IMR-90 (cell line): ENCODE measurements around the gene ARHGEF12. TPM values are rescaled to one million over a fixed set of nuclear protein-coding genes. Genes with fewer than 3 reads are reported as not detected.

Source experiments
- ATAC-seq: fragments of 200-7000 bp; cut with Tn5 transposase; 2 replicates; pipeline ENCODE4 v1.9.1; 2020; ENCODE audit warnings: low read depth, mild to moderate bottlenecking, moderate library complexity
- BruUV-seq: library from RNA; stranded (reverse); fragments of 400-500 nt; replicated peaks from 2 replicates; lab custom pipeline; 2021; lab: Mats Ljungman, UMichigan
- CTCF ChIA-PET: fragments of 300-600 bp; formaldehyde crosslinking; extraction: SDS; loops from one replicate; lab custom pipeline; 2021; ENCODE audit warnings: antibody characterized with exemption; lab: Yijun Ruan, JAX
- POLR2A ChIA-PET: fragments of 300-600 bp; sonication (Branson Sonifier 250); formaldehyde crosslinking; loops from one replicate; lab custom pipeline; 2022; ENCODE audit warnings: antibody characterized with exemption; ENCODE audit not compliant: unreplicated experiment; lab: Charles Lee
- DNase-seq: peaks from one replicate; pipeline ENCODE4 v3.0.0; 2013
- H2AFZ ChIP-seq: replicated peaks from 2 replicates; pipeline ENCODE3; 2013; ENCODE audit warnings: low read length, mild to moderate bottlenecking; ENCODE audit not compliant: poor library complexity
- H2AK5ac ChIP-seq: 2 replicates; pipeline ENCODE4 v1.6.1; 2013; ENCODE audit warnings: low read depth, low read length, inconsistent platforms
- H2AK9ac ChIP-seq: replicated peaks from 2 replicates; pipeline ENCODE3; 2013; ENCODE audit warnings: mild to moderate bottlenecking, low read depth, low read length, moderate library complexity; ENCODE audit not compliant: poor library complexity
- H2BK120ac ChIP-seq: 2 replicates; pipeline ENCODE4 v1.6.1; 2013; ENCODE audit warnings: low read depth, low read length, inconsistent platforms
- H2BK15ac ChIP-seq: 3 replicates; pipeline ENCODE4 v1.6.1; 2013; ENCODE audit warnings: low read depth, low read length, inconsistent platforms
- H2BK20ac ChIP-seq: 2 replicates; pipeline ENCODE4 v1.6.1; 2013; ENCODE audit warnings: low read depth, mild to moderate bottlenecking, inconsistent platforms, low read length, moderate library complexity
- H2BK5ac ChIP-seq: 2 replicates; pipeline ENCODE4 v1.6.1; 2013; ENCODE audit warnings: mild to moderate bottlenecking, low read depth, low read length, inconsistent platforms; ENCODE audit not compliant: poor library complexity, severe bottlenecking
- H3K14ac ChIP-seq: replicated peaks from 2 replicates; pipeline ENCODE4 v1.6.1; 2013; ENCODE audit warnings: low read depth, low read length, inconsistent platforms
- H3K18ac ChIP-seq: 2 replicates; pipeline ENCODE4 v1.6.1; 2013; ENCODE audit warnings: low read depth, low read length, control low read depth
- H3K23ac ChIP-seq: 2 replicates; pipeline ENCODE4 v1.6.1; 2013; ENCODE audit warnings: low read depth, low read length, inconsistent platforms
- H3K27ac ChIP-seq: 2 replicates; pipeline ENCODE4 v1.5.1; 2013; ENCODE audit warnings: mild to moderate bottlenecking, control low read depth, low read length; ENCODE audit not compliant: insufficient read depth
- H3K27me3 ChIP-seq: 2 replicates; pipeline ENCODE4 v1.6.1; 2013; ENCODE audit warnings: low read length; ENCODE audit not compliant: control insufficient read depth, insufficient read depth
- H3K36me3 ChIP-seq: 2 replicates; pipeline ENCODE4 v1.6.1; 2013; ENCODE audit warnings: low read length, mixed read lengths; ENCODE audit not compliant: control insufficient read depth, insufficient read depth
- H3K4ac ChIP-seq: 2 replicates; pipeline ENCODE4 v1.6.1; 2013; ENCODE audit warnings: low read depth, low read length, inconsistent platforms
- H3K4me1 ChIP-seq: 2 replicates; pipeline ENCODE4 v1.6.1; 2013; ENCODE audit warnings: low read length, mixed read lengths; ENCODE audit not compliant: control insufficient read depth, insufficient read depth
- H3K4me2 ChIP-seq: 2 replicates; pipeline ENCODE4 v1.6.1; 2013; ENCODE audit warnings: low read depth, mild to moderate bottlenecking, control low read depth, low read length, moderate library complexity
- H3K4me3 ChIP-seq: 2 replicates; pipeline ENCODE4 v1.5.1; 2013; ENCODE audit warnings: low read depth, mild to moderate bottlenecking, control low read depth, low read length, moderate library complexity; ENCODE audit not compliant: insufficient read depth
- H3K56ac ChIP-seq: 2 replicates; pipeline ENCODE4 v1.6.1; 2013; ENCODE audit warnings: low read length, inconsistent platforms; ENCODE audit not compliant: insufficient read depth; ENCODE audit errors: extremely low read depth
- H3K79me1 ChIP-seq, 2 experiments: 2 replicates each; pipeline ENCODE4 v1.6.1; 2013; ENCODE audit warnings: low read length in 2 of 2, inconsistent platforms in 1 of 2, low read depth in 1 of 2
- H3K9ac ChIP-seq: 2 replicates; pipeline ENCODE4 v1.6.1; 2013; ENCODE audit warnings: low read depth, low read length, control low read depth
- H3K9me1 ChIP-seq: 2 replicates; pipeline ENCODE4 v1.6.1; 2013; ENCODE audit warnings: low read length, inconsistent platforms; ENCODE audit not compliant: insufficient read depth
- H3K9me3 ChIP-seq: 2 replicates; pipeline ENCODE4 v1.6.1; 2013; ENCODE audit warnings: low read length; ENCODE audit not compliant: control insufficient read depth, insufficient read depth
- H4K20me1 ChIP-seq: 2 replicates; pipeline ENCODE4 v1.6.1; 2013; ENCODE audit warnings: low read length, inconsistent platforms; ENCODE audit not compliant: insufficient read depth
- H4K5ac ChIP-seq: 2 replicates; pipeline ENCODE4 v1.6.1; 2013; ENCODE audit warnings: mild to moderate bottlenecking, low read depth, low read length, control low read depth
- H4K8ac ChIP-seq, 2 experiments: 2 replicates each; pipeline ENCODE4 v1.6.1; 2013; ENCODE audit warnings: low read depth in 2 of 2, low read length in 2 of 2, control low read depth in 1 of 2, inconsistent platforms in 1 of 2
- H4K91ac ChIP-seq: 2 replicates; pipeline ENCODE4 v1.6.1; 2013; ENCODE audit warnings: low read depth, low read length, inconsistent platforms; ENCODE audit not compliant: insufficient read depth
- BHLHE40 ChIP-seq: fragments of 150-350 bp; IDR thresholded peaks from 2 replicates; pipeline ENCODE4 v1.6.1; 2016; ENCODE audit warnings: mild to moderate bottlenecking, low read depth, low read length
- CEBPB ChIP-seq: IDR thresholded peaks from 2 replicates; pipeline ENCODE4 v1.6.1; 2012; ENCODE audit warnings: low read depth, low read length, improper control_type of control experiment
- CHD1 ChIP-seq: IDR thresholded peaks from 2 replicates; pipeline ENCODE4 v1.6.1; 2012; ENCODE audit warnings: low read depth, low read length, improper control_type of control experiment
- FOS ChIP-seq: fragments of 150-350 bp; IDR thresholded peaks from 2 replicates; pipeline ENCODE4 v1.6.1; 2016; ENCODE audit warnings: low read depth, low read length
- MAFK ChIP-seq: IDR thresholded peaks from 2 replicates; pipeline ENCODE4 v1.6.1; 2012; ENCODE audit warnings: low read depth, low read length, improper control_type of control experiment
- MAZ ChIP-seq: IDR thresholded peaks from 2 replicates; pipeline ENCODE4 v1.6.1; 2012; ENCODE audit warnings: low read depth, mild to moderate bottlenecking, low read length, improper control_type of control experiment, moderate library complexity, borderline replicate concordance
- MXI1 ChIP-seq: IDR thresholded peaks from 2 replicates; pipeline ENCODE4 v1.6.1; 2012; ENCODE audit warnings: low read depth, mild to moderate bottlenecking, low read length, moderate library complexity, borderline replicate concordance
- NFE2L2 ChIP-seq: fragments of 150-350 bp; IDR thresholded peaks from 2 replicates; pipeline ENCODE4 v1.6.1; 2016; ENCODE audit warnings: low read depth, mild to moderate bottlenecking, low read length
- POLR2A ChIP-seq: IDR thresholded peaks from 2 replicates; pipeline ENCODE4 v1.6.1; 2012; ENCODE audit warnings: mild to moderate bottlenecking, low read depth, low read length
- RAD21 ChIP-seq: IDR thresholded peaks from 2 replicates; pipeline ENCODE4 v1.6.1; 2012; ENCODE audit warnings: low read length, improper control_type of control experiment
- RCOR1 ChIP-seq: IDR thresholded peaks from 2 replicates; pipeline ENCODE4 v1.6.1; 2012; ENCODE audit warnings: mild to moderate bottlenecking, low read length, improper control_type of control experiment; ENCODE audit not compliant: insufficient replicate concordance
- RFX5 ChIP-seq: IDR thresholded peaks from 2 replicates; pipeline ENCODE4 v1.8.0; 2012; ENCODE audit warnings: low read depth, mild to moderate bottlenecking, low read length, moderate library complexity
- SMC3 ChIP-seq: fragments of 150-350 bp; IDR thresholded peaks from 2 replicates; pipeline ENCODE4 v1.6.1; 2016; ENCODE audit warnings: low read depth, mild to moderate bottlenecking, antibody characterized with exemption, low read length, moderate library complexity
- USF2 ChIP-seq: fragments of 150-350 bp; IDR thresholded peaks from 2 replicates; pipeline ENCODE4 v1.6.1; 2017; ENCODE audit warnings: mild to moderate bottlenecking, antibody characterized with exemption, low read length, low read depth
- dilution Hi-C: fragments of 300-500 bp; cut with HindIII; formaldehyde crosslinking; loops from one replicate; pipeline ENCODE4 v1.14.3; 2018; ENCODE audit warnings: low sequenced_read_pairs; ENCODE audit not compliant: unreplicated experiment
- in situ Hi-C: fragments of 300-500 bp; cut with MboI; formaldehyde crosslinking; loops from 3 replicates; pipeline ENCODE4 v1.14.3; 2019; ENCODE audit warnings: low sequenced_read_pairs, inconsistent platforms, mixed read lengths
- intact Hi-C: fragments of 100-400 bp; cut with micrococcal nuclease; formaldehyde crosslinking; loops from 2 replicates; pipeline ENCODE4 v1.10.0; 2022
- polyA plus RNA-seq, 3 experiments: library from polyadenylated mRNA; depleted of rRNA; stranded (reverse); fragments of >200 nt; gene quantifications; 2 replicates each; pipeline ENCODE4 v1.2.3, GENCODE V29; 2012; ENCODE audit warnings: low replicate concordance in 1 of 3
- total RNA-seq: library from RNA; depleted of rRNA; stranded (reverse); fragments of >200 nt; gene quantifications from 2 replicates; pipeline ENCODE4 v1.2.3, GENCODE V29; 2012
- TF ChIP-seq, protein P1 (sequence below): conservative IDR thresholded peaks from 2 replicates; pipeline ENCODE4 v1.5.1; 2012; ENCODE audit warnings: mild to moderate bottlenecking, low read depth, low read length, improper control_type of control experiment
- TF ChIP-seq, protein P2 (sequence below): fragments of 150-350 bp; IDR thresholded peaks from 2 replicates; pipeline ENCODE4 v1.6.1; 2016; ENCODE audit warnings: low read depth, mild to moderate bottlenecking, low read length, moderate library complexity, borderline replicate concordance

ARHGEF12 gene
- total and polyA plus RNA-seq, 2 of the 4 experiments (the other 2 are of a cell fraction): 25.5 to 115 TPM

DNA sequence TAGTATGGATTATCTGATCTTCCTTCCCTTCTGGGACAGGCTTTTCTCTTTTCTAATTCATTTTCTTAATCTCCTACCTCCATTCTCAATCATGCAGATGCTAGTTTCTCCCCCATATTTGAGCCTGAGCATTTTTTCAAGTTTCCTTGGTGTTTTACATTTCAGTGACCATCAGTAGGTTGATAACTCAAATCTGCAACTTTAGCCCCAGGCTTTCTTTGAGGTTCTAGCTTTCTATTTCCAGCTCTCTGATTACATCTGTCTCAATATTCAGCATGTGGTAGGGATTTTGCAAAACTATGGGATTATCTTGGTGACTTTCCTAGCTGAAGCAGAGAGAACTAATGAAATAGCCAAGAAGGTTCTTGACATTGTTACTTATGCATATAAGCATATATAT, 67.8 kb downstream of the ARHGEF12 start:
- Histone ChIP-seq H2AK9ac (no peak overlapping the region), H2BK5ac (no peak overlapping the region), H2BK15ac (no peak overlapping the region), H3K14ac (0 out of 2 replicates have a peak overlapping the region, but pooled peaks have one; percentile 7), H3K27me3 (no peaks in the 10 kb centered on the region), H3K23ac (peak overlapping the region; percentile 39; the same call in 1 of the 2 replicates), H3K79me1 (peaks cover 9 to 50% of the 10 kb centered on the region in 2 experiments), H2AFZ (no peak overlapping the region), H3K56ac (no peak overlapping the region), H4K8ac (no peak overlapping the region), H4K20me1 (peaks cover 53% of the 10 kb centered on the region), H4K5ac (no peak overlapping the region), H3K27ac (no peak overlapping the region), H3K9me3 (no peaks in the 10 kb centered on the region), H3K9me1 (peaks cover 2% of the 10 kb centered on the region; the same call in 1 of the 2 replicates), H3K18ac (no peak overlapping the region; the same call in 1 of the 2 replicates), H2BK20ac (no peak overlapping the region), H3K4ac (no peak overlapping the region), H3K4me2 (no peak overlapping the region), H4K91ac (no peak overlapping the region), H2BK120ac (no peak overlapping the region), H3K9ac (no peak overlapping the region), H2AK5ac (no peak overlapping the region), H3K36me3 (no peaks in the 10 kb centered on the region), H3K4me1 (no peaks in the 10 kb centered on the region), H3K4me3 (no peak overlapping the region)
- ATAC-seq: no peak
- DNase-seq: no peak
- intact Hi-C loops: no loop called here
- in situ Hi-C loops: no loop called here
- dilution Hi-C loops: no loop called here
- POLR2A ChIA-PET: interaction anchor here (0.5 kb wide), 1 partner anchor 1714 kb away, joined by 7 read pairs; no protein-coding TSS in a partner anchor
- no TSS peak for BruUV-seq
- TF ChIP-seq RCOR1 (no peak), BHLHE40 (no peak), CEBPB (no peak), POLR2A (no peak), MAFK (no peak), FOS (no peak), CHD1 (no peak), RAD21 (no peak), MXI1 (no peak), USF2 (no peak), NFE2L2 (no peak), RFX5 (no peak), SMC3 (no peak), MAZ (no peak)
- TF ChIP-seq, protein P1, sequence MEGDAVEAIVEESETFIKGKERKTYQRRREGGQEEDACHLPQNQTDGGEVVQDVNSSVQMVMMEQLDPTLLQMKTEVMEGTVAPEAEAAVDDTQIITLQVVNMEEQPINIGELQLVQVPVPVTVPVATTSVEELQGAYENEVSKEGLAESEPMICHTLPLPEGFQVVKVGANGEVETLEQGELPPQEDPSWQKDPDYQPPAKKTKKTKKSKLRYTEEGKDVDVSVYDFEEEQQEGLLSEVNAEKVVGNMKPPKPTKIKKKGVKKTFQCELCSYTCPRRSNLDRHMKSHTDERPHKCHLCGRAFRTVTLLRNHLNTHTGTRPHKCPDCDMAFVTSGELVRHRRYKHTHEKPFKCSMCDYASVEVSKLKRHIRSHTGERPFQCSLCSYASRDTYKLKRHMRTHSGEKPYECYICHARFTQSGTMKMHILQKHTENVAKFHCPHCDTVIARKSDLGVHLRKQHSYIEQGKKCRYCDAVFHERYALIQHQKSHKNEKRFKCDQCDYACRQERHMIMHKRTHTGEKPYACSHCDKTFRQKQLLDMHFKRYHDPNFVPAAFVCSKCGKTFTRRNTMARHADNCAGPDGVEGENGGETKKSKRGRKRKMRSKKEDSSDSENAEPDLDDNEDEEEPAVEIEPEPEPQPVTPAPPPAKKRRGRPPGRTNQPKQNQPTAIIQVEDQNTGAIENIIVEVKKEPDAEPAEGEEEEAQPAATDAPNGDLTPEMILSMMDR: no peak
- TF ChIP-seq, protein P2, sequence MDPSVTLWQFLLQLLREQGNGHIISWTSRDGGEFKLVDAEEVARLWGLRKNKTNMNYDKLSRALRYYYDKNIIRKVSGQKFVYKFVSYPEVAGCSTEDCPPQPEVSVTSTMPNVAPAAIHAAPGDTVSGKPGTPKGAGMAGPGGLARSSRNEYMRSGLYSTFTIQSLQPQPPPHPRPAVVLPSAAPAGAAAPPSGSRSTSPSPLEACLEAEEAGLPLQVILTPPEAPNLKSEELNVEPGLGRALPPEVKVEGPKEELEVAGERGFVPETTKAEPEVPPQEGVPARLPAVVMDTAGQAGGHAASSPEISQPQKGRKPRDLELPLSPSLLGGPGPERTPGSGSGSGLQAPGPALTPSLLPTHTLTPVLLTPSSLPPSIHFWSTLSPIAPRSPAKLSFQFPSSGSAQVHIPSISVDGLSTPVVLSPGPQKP: no peak
- CTCF ChIA-PET: no interaction called here
